Transverse colon (tissue), 4 donors: ENCODE measurements around the gene THAP8.

Experiments
- CTCF ChIP-seq, 5 experiments: fragments of 200-600 bp in 3 of 5; fragments of 450-650 bp in 2 of 5; sonication (generic) in 3 of 5; IDR thresholded peaks; 1 replicate in 2 of 5; 2 replicates in 3 of 5; pipeline ENCODE4 v1.5.1; 2016 to 2017; ENCODE audit warnings: antibody characterized with exemption in 5 of 5, inconsistent platforms in 3 of 5, mild to moderate bottlenecking in 2 of 5, moderate library complexity in 1 of 5
- POLR2A ChIP-seq: fragments of 450-650 bp; IDR thresholded peaks from one replicate; pipeline ENCODE4 v1.6.1; 2016; ENCODE audit warnings: antibody characterized with exemption, mild to moderate bottlenecking, moderate library complexity
- POLR2AphosphoS5 ChIP-seq, 3 donors: sonication (generic); formaldehyde crosslinking; IDR thresholded peaks; one replicate each; pipeline ENCODE4 v1.6.1; 2016; ENCODE audit warnings: antibody characterized with exemption in 3 of 3

- TF ChIP-seq POLR2A (peak; percentile 80), CTCF (IDR thresholded peaks at IDR 0.05) (peak; percentile 45 to 85 (median 62)), POLR2AphosphoS5 (IDR thresholded peaks at IDR 0.05) (peak; percentile 80 to 92 (median 87))
Observed at GRCh38 chr19:36054119-36054732, at the start of gene THAP8.
